Measurements from ENCODE around the gene DSP. TPM values are rescaled to one million over a fixed set of nuclear protein-coding genes. Genes with fewer than 3 reads are reported as not detected.

Gene DSP
- total and polyA plus RNA-seq, 2 of the 13 experiments (the other 11 are each of a cell fraction or from before 2014, with no cell fraction given): 89.8 to 117 TPM

- no peak for TF ChIP-seq PBX2 (CRISPR knock-in tag; IDR thresholded peaks at IDR 0.05)
- TF ChIP-seq IRF9 (CRISPR knock-in tag; IDR thresholded peaks at IDR 0.05; ENCODE audit: borderline replicate concordance): peak; percentile 86
- no peak for TF ChIP-seq JARID2 (CRISPR knock-in tag; IDR thresholded peaks at IDR 0.05; ENCODE audit: insufficient replicate concordance)
- TF ChIP-seq ZNF235 (CRISPR knock-in tag; IDR thresholded peaks at IDR 0.05; ENCODE audit: borderline replicate concordance): 0 out of 2 replicates have a peak, but pooled peaks have one; percentile 65
- TF ChIP-seq PHF5A (CRISPR knock-in tag; IDR thresholded peaks at IDR 0.05; ENCODE audit: low read depth, unreplicated experiment): peak; percentile 91
- peak; percentile 27; the same call in 1 of the 2 replicates for TF ChIP-seq ZNF674 (CRISPR knock-in tag; IDR thresholded peaks at IDR 0.05; ENCODE audit: low read depth)
- no peak for TF ChIP-seq ZBTB44 (CRISPR knock-in tag; IDR thresholded peaks at IDR 0.05)
- TF ChIP-seq MIER2 (CRISPR knock-in tag; IDR thresholded peaks at IDR 0.05): no peak
- TF ChIP-seq PHF8 (CRISPR knock-in tag; IDR thresholded peaks at IDR 0.05): peak; percentile 100
- no peak for TF ChIP-seq ZBTB33 (CRISPR knock-in tag; IDR thresholded peaks at IDR 0.05)
- TF ChIP-seq ZNF558 (CRISPR knock-in tag; IDR thresholded peaks at IDR 0.05; ENCODE audit: borderline replicate concordance): no peak
- peak; percentile 73 for TF ChIP-seq ZNF781 (CRISPR knock-in tag; IDR thresholded peaks at IDR 0.05; ENCODE audit: borderline replicate concordance, not compliant biosample characterization)
- peak; percentile 37; the same call in 1 of the 2 replicates for TF ChIP-seq PAXIP1 (CRISPR knock-in tag; conservative IDR thresholded peaks at IDR 0.05)
- TF ChIP-seq SMYD3 (CRISPR knock-in tag; IDR thresholded peaks at IDR 0.05): no peak
- peak; percentile 78; the same call in 1 of the 2 replicates for TF ChIP-seq ZNF224 (CRISPR knock-in tag; IDR thresholded peaks at IDR 0.05)
- peak; percentile 59; the same call in 1 of the 2 replicates for TF ChIP-seq NFKBIZ (CRISPR knock-in tag; IDR thresholded peaks at IDR 0.05)
- no peak; the same call in 1 of the 2 replicates for TF ChIP-seq THAP8 (CRISPR knock-in tag; IDR thresholded peaks at IDR 0.05; ENCODE audit: borderline replicate concordance)
These were observed 48.8 kb downstream of the DSP start, which contains the start of gene SNRNP48 (continued) for GRCh38 chr6:7589949-7590917.
